ENCODE measurements around the gene GINS2. TPM values are rescaled to one million over a fixed set of nuclear protein-coding genes. Genes with fewer than 3 reads are reported as not detected.

GINS2 gene
- total RNA-seq, 6 experiments from 2014 or later: 0.49 to 4.7 (median 1.3) TPM

DNA sequence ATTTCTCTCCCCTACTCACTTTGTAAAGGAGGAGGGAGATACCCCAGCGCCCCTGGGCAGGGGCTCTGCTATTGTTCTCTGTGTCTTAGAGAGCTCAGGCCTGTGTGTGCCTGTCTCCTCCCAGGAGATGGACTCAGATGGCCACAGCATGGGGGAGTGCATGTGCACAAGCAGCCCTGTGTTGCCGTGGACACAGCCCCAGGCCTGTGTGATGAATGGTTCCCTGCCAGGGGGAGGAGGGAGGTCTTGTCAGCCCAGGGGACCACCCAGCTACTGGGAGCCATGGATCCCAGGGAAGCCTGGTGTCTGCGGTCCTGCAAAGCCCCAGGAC is 26.3 kb downstream of the GINS2 start:
- no peaks in the 10 kb centered on the region for H3K27me3 ChIP-seq
- intact Hi-C loops (cut with DNase I): loop anchor here in 1 of 2 donors (5.0 kb wide), 1 partner anchor 55 kb away; no protein-coding TSS in a partner anchor
- no peak for ATAC-seq
- H3K27ac ChIP-seq: no peak overlapping the region
- no CpG with 5 or more reads among the region's 3 CpGs for WGBS (ENCODE audit: insufficient coverage, low coverage, low lambda C conversion rate, missing lambda C conversion rate)
- peaks cover 7 to 91% (median 44%) of the 10 kb centered on the region in 4 donors for H3K36me3 ChIP-seq
- H3K9me3 ChIP-seq: no peaks in the 10 kb centered on the region
- no peaks in the 10 kb centered on the region for H3K4me1 ChIP-seq
- TF ChIP-seq, protein P1, sequence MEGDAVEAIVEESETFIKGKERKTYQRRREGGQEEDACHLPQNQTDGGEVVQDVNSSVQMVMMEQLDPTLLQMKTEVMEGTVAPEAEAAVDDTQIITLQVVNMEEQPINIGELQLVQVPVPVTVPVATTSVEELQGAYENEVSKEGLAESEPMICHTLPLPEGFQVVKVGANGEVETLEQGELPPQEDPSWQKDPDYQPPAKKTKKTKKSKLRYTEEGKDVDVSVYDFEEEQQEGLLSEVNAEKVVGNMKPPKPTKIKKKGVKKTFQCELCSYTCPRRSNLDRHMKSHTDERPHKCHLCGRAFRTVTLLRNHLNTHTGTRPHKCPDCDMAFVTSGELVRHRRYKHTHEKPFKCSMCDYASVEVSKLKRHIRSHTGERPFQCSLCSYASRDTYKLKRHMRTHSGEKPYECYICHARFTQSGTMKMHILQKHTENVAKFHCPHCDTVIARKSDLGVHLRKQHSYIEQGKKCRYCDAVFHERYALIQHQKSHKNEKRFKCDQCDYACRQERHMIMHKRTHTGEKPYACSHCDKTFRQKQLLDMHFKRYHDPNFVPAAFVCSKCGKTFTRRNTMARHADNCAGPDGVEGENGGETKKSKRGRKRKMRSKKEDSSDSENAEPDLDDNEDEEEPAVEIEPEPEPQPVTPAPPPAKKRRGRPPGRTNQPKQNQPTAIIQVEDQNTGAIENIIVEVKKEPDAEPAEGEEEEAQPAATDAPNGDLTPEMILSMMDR (IDR thresholded peaks at IDR 0.05): no peak
- no peak for TF ChIP-seq POLR2A (IDR thresholded peaks at IDR 0.05)
- peak in 1 of 3 donors; percentile 22 for DNase-seq
- no peak overlapping the region for H3K4me3 ChIP-seq

DNA sequence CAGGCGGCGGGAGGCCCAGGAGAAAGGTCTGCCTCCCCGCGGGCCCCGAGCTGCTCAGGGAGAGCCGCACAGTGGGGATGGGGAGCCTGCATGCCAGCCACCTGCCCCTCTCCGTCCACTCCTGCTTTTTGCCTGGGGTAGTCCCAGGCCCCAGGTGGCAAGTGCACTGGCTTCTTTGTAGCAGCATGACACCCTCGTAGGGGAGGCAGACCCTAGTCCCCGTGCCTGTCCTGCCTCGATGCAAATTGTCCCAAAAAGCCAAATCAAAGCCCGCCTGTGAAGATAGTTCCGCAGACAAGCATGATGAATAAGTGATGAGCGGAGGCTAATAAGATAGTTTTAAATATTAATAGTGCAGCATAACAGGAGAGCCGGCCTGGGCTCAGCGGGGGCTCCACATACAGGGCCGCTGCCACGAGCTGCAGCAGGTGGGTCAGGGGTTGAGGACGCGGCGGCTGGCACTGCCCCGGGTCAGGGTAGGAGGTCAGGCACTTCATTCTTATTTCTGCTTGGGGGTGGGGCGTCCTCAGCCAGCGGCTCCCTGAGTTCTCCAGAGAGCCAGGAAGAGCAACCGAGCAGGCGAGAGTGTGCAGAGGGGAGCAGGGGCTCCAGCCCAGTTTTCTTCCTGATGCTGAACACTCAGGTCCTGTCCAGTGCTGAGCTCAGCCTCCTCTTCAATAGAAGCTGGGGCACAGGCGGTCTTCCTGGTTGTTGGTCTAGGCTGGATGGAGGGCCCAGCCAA is 26.8 kb downstream of the GINS2 start:
- H3K27me3 ChIP-seq: no peaks in the 10 kb centered on the region
- intact Hi-C loops (cut with DNase I): loop anchor here in 1 of 2 donors (5.0 kb wide), 1 partner anchor 55 kb away; no protein-coding TSS in a partner anchor
- no peak for TF ChIP-seq POLR2A (IDR thresholded peaks at IDR 0.05)
- TF ChIP-seq, protein P1 (IDR thresholded peaks at IDR 0.05): no peak
- H3K27ac ChIP-seq: no peak overlapping the region
- DNase-seq (peak in 2 of 3 donors; percentile 17 to 31), ATAC-seq (no peak)
- H3K4me1 ChIP-seq: no peaks in the 10 kb centered on the region
- 92% methylated on average over 14 of the region's 26 CpGs for WGBS (ENCODE audit: insufficient coverage, low coverage, low lambda C conversion rate, missing lambda C conversion rate)
- H3K36me3 ChIP-seq: peaks cover 7 to 91% (median 44%) of the 10 kb centered on the region in 4 donors
- H3K4me3 ChIP-seq: no peak overlapping the region
- no peaks in the 10 kb centered on the region for H3K9me3 ChIP-seq

DNA sequence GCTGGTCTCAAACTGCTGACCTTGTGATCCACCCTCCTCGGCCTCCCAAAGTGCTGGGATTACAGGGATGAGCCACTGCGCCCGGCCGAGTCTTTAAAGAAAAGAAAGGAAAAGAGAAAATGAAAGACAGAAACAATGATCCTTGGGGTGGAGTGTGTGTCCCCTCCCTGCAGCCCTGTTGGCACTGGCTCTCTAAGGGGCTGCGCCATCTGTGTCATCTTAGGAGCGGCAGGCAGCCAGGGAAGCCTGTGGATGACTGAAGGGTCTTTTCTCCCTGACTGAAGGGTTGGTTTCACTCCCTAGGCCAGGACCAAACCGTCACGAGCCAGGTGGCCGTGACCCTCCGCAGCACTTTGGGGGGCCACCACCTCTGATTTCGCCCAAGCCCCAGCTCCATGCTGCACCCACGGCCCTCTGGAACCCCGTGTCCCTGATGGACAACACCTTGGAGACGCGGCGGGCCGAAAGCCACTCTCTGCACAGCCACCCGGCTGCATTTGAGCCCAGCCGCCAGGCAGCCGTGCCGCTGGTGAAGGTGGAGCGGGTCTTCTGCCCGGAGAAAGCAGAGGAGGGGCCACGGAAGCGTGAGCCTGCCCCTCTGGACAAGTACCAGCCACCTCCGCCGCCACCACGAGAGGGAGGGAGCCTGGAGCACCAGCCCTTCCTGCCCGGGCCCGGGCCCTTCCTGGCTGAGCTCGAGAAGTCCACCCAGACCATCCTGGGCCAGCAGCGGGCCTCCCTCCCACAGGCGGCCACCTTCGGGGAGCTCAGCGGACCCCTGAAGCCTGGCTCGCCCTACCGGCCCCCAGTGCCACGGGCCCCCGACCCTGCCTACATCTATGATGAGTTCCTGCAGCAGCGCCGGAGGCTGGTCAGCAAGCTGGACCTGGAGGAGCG is 27.7 kb downstream of the GINS2 start:
- Histone ChIP-seq H3K27ac (no peak overlapping the region), H3K27me3 (no peaks in the 10 kb centered on the region), H3K9me3 (no peaks in the 10 kb centered on the region), H3K36me3 (peaks cover 7 to 91% (median 45%) of the 10 kb centered on the region in 4 donors), H3K4me3 (no peak overlapping the region), H3K4me1 (no peaks in the 10 kb centered on the region)
- TF ChIP-seq, protein P1 (IDR thresholded peaks at IDR 0.05): no peak
- no peak for TF ChIP-seq POLR2A (IDR thresholded peaks at IDR 0.05)
- DNase-seq: peak in 2 of 3 donors; percentile 21 to 52
- 92% methylated on average over 9 of the region's 42 CpGs for WGBS (ENCODE audit: insufficient coverage, low coverage, low lambda C conversion rate, missing lambda C conversion rate)
- no peak for ATAC-seq
- intact Hi-C loops (cut with DNase I): loop anchor here in 1 of 2 donors (5.0 kb wide), 1 partner anchor 56 kb away; no protein-coding TSS in a partner anchor

DNA sequence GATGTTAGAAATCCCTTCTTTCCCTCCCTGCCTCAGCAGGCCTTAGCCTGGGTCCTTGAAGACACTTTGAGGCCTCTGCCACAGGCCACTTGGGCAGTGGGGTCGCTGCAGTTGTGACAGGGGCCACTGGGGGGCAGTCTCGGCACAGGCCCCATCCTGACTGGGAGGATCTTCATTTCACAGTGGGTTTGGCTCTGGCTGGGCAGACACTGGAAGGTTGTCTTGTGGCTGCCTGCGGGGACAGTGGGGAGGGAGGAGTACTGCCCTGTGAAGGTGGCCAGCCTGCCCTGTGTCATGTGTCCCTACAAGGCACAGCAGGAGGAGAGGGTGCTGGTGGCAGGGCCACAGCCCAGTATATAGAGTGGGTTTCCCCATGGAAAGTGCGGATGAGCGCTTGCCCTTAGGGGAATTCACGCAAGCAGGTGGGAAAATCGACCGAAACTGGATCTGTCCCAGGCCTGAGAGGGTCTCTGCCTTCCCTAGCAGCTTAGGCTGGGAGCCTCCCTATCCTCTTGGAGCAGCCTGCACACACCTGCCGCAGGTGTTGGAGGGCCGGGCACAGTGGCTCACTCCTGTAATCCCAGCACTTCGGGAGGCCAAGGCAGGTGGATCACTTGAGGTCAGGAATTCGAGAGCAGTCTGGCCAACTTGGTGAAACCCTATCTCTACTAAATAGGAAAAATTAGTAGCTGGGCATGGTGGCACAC is 28.8 kb downstream of the GINS2 start:
- peak; percentile 73 to 84 (median 75) for ATAC-seq
- H3K27ac ChIP-seq: no peak overlapping the region
- H3K4me3 ChIP-seq: no peak overlapping the region
- DNase-seq: peak; percentile 54 to 67 (median 65)
- intact Hi-C loops (cut with DNase I): loop anchor here (5.0 to 10.0 kb wide), 2 partner anchors 55 to 57 kb away; no protein-coding TSS in a partner anchor
- WGBS (ENCODE audit: insufficient coverage, low coverage, low lambda C conversion rate, missing lambda C conversion rate): 88% methylated on average over 5 of the region's 12 CpGs
- H3K36me3 ChIP-seq: peaks cover 7 to 91% (median 43%) of the 10 kb centered on the region in 4 donors
- TF ChIP-seq, protein P1 (IDR thresholded peaks at IDR 0.05): peak; percentile 74 to 93 (median 88)
- no peak for TF ChIP-seq POLR2A (IDR thresholded peaks at IDR 0.05)
- H3K4me1 ChIP-seq: no peaks in the 10 kb centered on the region
- no peaks in the 10 kb centered on the region for H3K27me3 ChIP-seq
- H3K9me3 ChIP-seq: no peaks in the 10 kb centered on the region
